ENCODE results near the gene PRPH. TPM values are rescaled to one million over a fixed set of nuclear protein-coding genes. Genes with fewer than 3 reads are reported as not detected.
"Not testable (repeated sequence)": the region's sequence is repeated elsewhere in the genome, so short reads cannot be mapped to it uniquely, and the experiment has no call there.

Gene PRPH
- total RNA-seq, 1 experiment from 2014 or later: 1.4 TPM

- CTCF ChIA-PET: interaction anchor here (1.1 to 3.2 kb wide), 6 partner anchors 9 to 73 kb away, joined by 3 to 15 read pairs (median 5); no protein-coding TSS in a partner anchor
- Mint-ChIP-seq H3K36me3 (ENCODE audit: insufficient read depth, unreplicated experiment) (peaks cover 57% of the 10 kb centered on the region), H3K9me3 (ENCODE audit: unreplicated experiment) (no peaks in the 10 kb centered on the region), H3K4me1 (ENCODE audit: insufficient read depth, unreplicated experiment) (peaks cover 31% of the 10 kb centered on the region), H3K27me3 (ENCODE audit: insufficient read depth, unreplicated experiment) (no peaks in the 10 kb centered on the region), H3K27ac (ENCODE audit: low read depth, unreplicated experiment) (peak overlapping the region; percentile 97), H3K4me3 (ENCODE audit: unreplicated experiment) (peak overlapping the region; percentile 85)
- BruUV-seq (replicated peaks): no TSS peak
- POLR2A ChIA-PET: interaction anchor here (0.6 to 8.2 kb wide), 27 partner anchors 9 to 309 kb away, joined by 3 to 182 read pairs (median 5); partner anchors contain the start of genes DNAJC22, LMBR1L, RHEBL1 and SPATS2
- DNase-seq (ENCODE audit: unreplicated experiment): no peak
- TF ChIP-seq CTCF (IDR thresholded peaks at IDR 0.05; ENCODE audit: unreplicated experiment): no peak
- intact Hi-C loops (cut with micrococcal nuclease): loop anchor here (10.0 kb wide), 1 partner anchor 200 kb away; the partner anchor contains the start of genes KMT2D and RHEBL1
These were observed 30.5 kb upstream of the PRPH start for GRCh38 chr12:49264466-49264872.

GRCh38 chr12:49264873-49265792 is 29.8 kb upstream of the PRPH start, which contains the start of gene TUBA1C:
Gene TUBA1C, plus strand, starts transcription at chr12:49265082. Its CDS starts 100 bp downstream, at chr12:49265182.
- TF ChIP-seq CTCF (IDR thresholded peaks at IDR 0.05; ENCODE audit: unreplicated experiment): no peak
- intact Hi-C loops (cut with micrococcal nuclease): loop anchor here (10.0 kb wide), 1 partner anchor 200 kb away; the partner anchor contains the start of genes KMT2D and RHEBL1
- H3K27ac Mint-ChIP-seq (ENCODE audit: low read depth, unreplicated experiment): peak within 1 kb of the TSS; percentile 97
- H3K36me3 Mint-ChIP-seq (ENCODE audit: insufficient read depth, unreplicated experiment): peaks cover 64% of the 10 kb centered on the region
- no peaks in the 10 kb centered on the region for H3K27me3 Mint-ChIP-seq (ENCODE audit: insufficient read depth, unreplicated experiment)
- H3K4me3 Mint-ChIP-seq (ENCODE audit: unreplicated experiment): peak within 1 kb of the TSS; percentile 85
- DNase-seq (ENCODE audit: unreplicated experiment): peak; percentile 96
- CTCF ChIA-PET: interaction anchor here (0.6 to 3.2 kb wide), 7 partner anchors 12 to 77 kb away, joined by 3 to 15 read pairs (median 3); partner anchors contain the start of genes TROAP and TUBA1A
- H3K4me1 Mint-ChIP-seq (ENCODE audit: insufficient read depth, unreplicated experiment): peaks cover 31% of the 10 kb centered on the region
- POLR2A ChIA-PET: interaction anchor here (0.6 to 8.2 kb wide), 33 partner anchors 8 to 478 kb away, joined by 3 to 182 read pairs (median 5); partner anchors contain the start of genes DNAJC22, KMT2D, LMBR1L and RHEBL1
- BruUV-seq (replicated peaks): TSS peak; percentile 59
- no peaks in the 10 kb centered on the region for H3K9me3 Mint-ChIP-seq (ENCODE audit: unreplicated experiment)

DNA sequence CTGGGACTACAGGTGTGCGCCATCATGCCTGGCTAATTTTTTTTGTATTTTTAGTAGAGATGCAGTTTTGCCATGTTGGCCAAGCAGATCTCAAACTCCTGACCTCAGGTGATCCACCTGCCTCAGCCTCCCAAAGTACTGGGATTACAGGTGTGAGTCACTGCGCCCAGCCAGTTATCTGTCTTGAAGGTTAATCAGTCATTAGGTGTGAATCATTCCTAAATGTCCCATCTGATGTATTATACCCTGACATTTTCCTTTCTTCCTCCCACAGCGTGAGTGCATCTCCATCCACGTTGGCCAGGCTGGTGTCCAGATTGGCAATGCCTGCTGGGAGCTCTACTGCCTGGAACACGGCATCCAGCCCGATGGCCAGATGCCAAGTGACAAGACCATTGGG is 25.8 kb upstream of the PRPH start:
- peaks cover 98% of the 10 kb centered on the region for H3K36me3 Mint-ChIP-seq (ENCODE audit: insufficient read depth, unreplicated experiment)
- peak overlapping the region; percentile 97 for H3K27ac Mint-ChIP-seq (ENCODE audit: low read depth, unreplicated experiment)
- intact Hi-C loops (cut with micrococcal nuclease): loop anchor here (10.0 kb wide), 1 partner anchor 204 kb away; the partner anchor contains the start of genes KMT2D and RHEBL1
- DNase-seq (ENCODE audit: unreplicated experiment): peak; percentile 65
- peak overlapping the region; percentile 85 for H3K4me3 Mint-ChIP-seq (ENCODE audit: unreplicated experiment)
- H3K9me3 Mint-ChIP-seq (ENCODE audit: unreplicated experiment); BruUV-seq (replicated peaks); H3K27me3 Mint-ChIP-seq (ENCODE audit: insufficient read depth, unreplicated experiment): not testable (repeated sequence)
- H3K4me1 Mint-ChIP-seq (ENCODE audit: insufficient read depth, unreplicated experiment): peaks cover 23% of the 10 kb centered on the region
- POLR2A ChIA-PET: interaction anchor here (0.6 to 8.2 kb wide), 15 partner anchors 8 to 472 kb away, joined by 3 to 182 read pairs (median 5); partner anchors contain the start of genes KMT2D, SPATS2, TMBIM6 and TUBA1B
- CTCF ChIA-PET: interaction anchor here (0.6 to 0.7 kb wide), 2 partner anchors 88 to 104 kb away, joined by 3 read pairs; no protein-coding TSS in a partner anchor

GRCh38 chr12:49272790-49273725 is 21.9 kb upstream of the PRPH start:
- Mint-ChIP-seq H3K9me3 (ENCODE audit: unreplicated experiment) (no peaks in the 10 kb centered on the region), H3K27me3 (ENCODE audit: insufficient read depth, unreplicated experiment) (no peaks in the 10 kb centered on the region), H3K36me3 (ENCODE audit: insufficient read depth, unreplicated experiment) (peaks cover 69% of the 10 kb centered on the region), H3K4me1 (ENCODE audit: insufficient read depth, unreplicated experiment) (peaks cover 37% of the 10 kb centered on the region), H3K27ac (ENCODE audit: low read depth, unreplicated experiment) (no peak overlapping the region), H3K4me3 (ENCODE audit: unreplicated experiment) (no peak overlapping the region)
- ChIA-PET CTCF (interaction anchor here (0.6 to 1.0 kb wide), 5 partner anchors 10 to 83 kb away, joined by 3 to 5 read pairs (median 3); no protein-coding TSS in a partner anchor), POLR2A (interaction anchor here (0.9 kb wide), 1 partner anchor 9 kb away, joined by 3 read pairs; no protein-coding TSS in a partner anchor)
- intact Hi-C loops (cut with micrococcal nuclease): no loop called here
- TSS peak; percentile 6 for BruUV-seq (replicated peaks)
- no peak for DNase-seq (ENCODE audit: unreplicated experiment)
- TF ChIP-seq CTCF (IDR thresholded peaks at IDR 0.05; ENCODE audit: unreplicated experiment): no peak
